ENCODE results near the gene NRROS.

The NRROS gene

DNA sequence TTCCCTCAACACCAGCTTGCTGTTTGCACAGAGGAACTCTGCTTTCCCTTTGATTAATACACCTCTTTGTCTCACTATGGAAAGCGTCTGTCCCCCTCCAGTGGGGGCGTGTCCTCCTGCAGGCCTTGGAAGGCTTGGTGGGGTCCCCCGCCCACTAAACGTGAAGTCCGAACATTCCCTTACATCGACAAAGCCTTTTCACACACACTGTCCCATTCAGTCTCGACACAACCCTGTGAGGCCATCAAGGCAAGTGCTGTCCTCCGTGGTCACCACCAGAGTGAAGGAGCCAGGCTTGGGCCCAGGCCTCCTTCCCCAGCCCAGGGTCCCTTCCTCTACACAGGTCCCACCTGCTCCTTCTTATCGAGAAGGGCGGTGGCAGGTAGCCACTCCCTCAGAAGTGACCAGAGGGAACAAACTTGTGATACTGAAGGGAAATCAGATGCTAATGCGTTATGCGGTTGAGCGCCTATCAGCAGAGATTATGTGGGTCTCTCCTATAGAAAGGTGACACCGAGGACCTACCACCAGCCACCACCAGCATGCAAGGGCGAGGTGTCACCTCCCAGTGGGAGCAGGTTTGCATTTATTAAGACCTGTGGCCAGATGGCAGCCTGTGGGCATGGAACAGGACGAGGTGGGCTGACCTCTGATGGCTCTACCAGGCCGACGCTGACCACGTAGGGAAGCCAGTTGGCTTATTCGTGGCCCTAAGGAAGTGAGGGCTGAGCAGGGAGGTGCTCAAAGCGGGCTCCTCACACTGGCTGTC, 6.6 kb downstream of the NRROS start:
- in situ Hi-C loops (cut with HindIII; ENCODE audit: low sequenced_read_pairs): no loop called here

- in situ Hi-C loops (cut with HindIII; ENCODE audit: low sequenced_read_pairs): no loop called here
Observed at GRCh38 chr3:196646666-196647216, 7.2 kb downstream of the NRROS start.

DNA sequence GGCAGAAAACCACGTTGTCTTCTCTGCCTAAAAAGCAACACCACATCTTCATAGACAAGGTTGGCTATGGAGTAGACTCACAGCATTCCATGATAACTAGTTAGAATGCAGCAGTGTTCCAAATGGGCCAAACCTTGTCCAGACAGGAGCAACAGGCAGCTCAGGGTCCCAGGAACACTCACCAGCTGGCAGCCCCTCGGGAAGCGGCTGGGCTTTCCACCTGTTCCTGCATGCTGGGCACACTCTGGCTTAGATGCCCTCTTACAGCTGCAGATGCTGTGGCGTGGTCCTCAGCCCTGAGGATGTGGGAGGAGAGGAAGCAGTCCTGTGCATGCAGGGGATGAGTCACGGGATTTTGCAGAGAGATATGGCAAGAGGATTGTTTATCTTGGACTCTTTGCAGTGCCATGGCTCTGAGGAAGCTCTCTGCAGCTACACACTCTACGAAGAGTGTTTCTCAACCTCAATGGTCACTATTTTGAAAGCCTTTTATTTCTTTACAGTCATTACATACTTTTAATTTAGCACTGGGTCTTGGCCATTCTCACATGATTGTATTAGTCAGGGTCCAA, 11.3 kb downstream of the NRROS start:
- in situ Hi-C loops (cut with HindIII; ENCODE audit: low sequenced_read_pairs): no loop called here

GRCh38 chr3:196651819-196652218, 12.3 kb downstream of the NRROS start:
- in situ Hi-C loops (cut with HindIII; ENCODE audit: low sequenced_read_pairs): no loop called here

GRCh38 chr3:196652961-196653795, 13.7 kb downstream of the NRROS start:
- in situ Hi-C loops (cut with HindIII; ENCODE audit: low sequenced_read_pairs): no loop called here

GRCh38 chr3:196654006-196654734, 14.7 kb downstream of the NRROS start:
- in situ Hi-C loops (cut with HindIII; ENCODE audit: low sequenced_read_pairs): no loop called here

DNA sequence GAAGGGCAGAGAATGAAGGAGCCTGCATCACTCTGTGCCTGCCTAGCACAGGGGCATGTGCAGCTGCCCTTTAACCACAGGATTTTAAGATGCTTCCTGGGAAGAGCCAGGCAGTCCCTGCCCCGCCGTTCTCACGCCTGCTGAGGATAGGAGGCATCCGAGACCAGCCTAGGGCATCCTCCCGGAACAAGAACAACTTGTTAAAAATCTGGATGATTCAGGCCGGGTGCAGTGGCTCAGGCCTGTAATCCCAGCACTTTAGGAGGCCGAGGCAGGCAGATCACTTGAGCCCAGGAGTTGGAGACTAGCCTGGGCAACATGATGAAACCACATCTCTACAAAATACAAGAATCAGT, 15.2 kb downstream of the NRROS start:
- in situ Hi-C loops (cut with HindIII; ENCODE audit: low sequenced_read_pairs): no loop called here

DNA sequence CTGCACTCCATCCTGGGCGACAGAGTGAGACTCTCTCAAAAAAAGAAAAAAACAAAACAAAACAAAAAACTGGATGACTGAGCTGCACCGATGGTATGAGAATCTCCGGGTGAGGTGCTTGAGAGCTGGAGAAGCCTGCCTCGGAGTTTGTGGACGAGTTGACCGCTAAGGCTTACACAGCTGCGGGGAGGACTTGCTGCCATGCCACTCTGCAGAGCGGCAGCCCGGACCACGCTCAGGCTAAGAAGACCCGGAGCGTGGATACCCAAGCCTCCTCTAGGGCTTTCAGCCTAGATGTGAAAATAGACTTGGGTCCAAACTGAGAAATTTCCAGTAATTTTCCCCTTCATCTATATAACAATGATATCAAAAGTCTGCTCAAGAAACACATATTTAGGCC, 16.0 kb downstream of the NRROS start:
- in situ Hi-C loops (cut with HindIII; ENCODE audit: low sequenced_read_pairs): no loop called here

DNA sequence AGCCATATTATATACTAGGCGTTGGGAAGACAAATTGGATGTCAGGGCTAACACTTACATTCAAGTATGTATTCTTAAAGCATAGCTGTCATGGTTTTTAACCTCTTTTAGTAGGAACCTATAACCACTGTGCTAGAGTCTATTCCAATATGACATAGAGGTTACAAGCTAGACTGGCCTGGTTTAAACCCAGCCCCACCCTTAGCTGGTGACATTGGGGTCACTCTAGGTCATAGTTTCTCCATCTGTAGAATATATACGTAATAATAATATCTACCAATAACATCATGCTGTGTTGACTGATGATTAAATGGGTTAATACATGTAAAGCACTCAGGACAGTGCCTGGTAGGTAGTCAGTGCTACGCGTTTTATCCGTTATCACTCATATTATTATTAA, 16.7 kb downstream of the NRROS start:
- in situ Hi-C loops (cut with HindIII; ENCODE audit: low sequenced_read_pairs): no loop called here

- in situ Hi-C loops (cut with HindIII; ENCODE audit: low sequenced_read_pairs): no loop called here
Observed at GRCh38 chr3:196659901-196660351, 20.4 kb downstream of the NRROS start.

GRCh38 chr3:196660381-196661166, 21.1 kb downstream of the NRROS start:
- in situ Hi-C loops (cut with HindIII; ENCODE audit: low sequenced_read_pairs): no loop called here

- in situ Hi-C loops (cut with HindIII; ENCODE audit: low sequenced_read_pairs): no loop called here
Observed at GRCh38 chr3:196661400-196661799, 21.9 kb downstream of the NRROS start.

DNA sequence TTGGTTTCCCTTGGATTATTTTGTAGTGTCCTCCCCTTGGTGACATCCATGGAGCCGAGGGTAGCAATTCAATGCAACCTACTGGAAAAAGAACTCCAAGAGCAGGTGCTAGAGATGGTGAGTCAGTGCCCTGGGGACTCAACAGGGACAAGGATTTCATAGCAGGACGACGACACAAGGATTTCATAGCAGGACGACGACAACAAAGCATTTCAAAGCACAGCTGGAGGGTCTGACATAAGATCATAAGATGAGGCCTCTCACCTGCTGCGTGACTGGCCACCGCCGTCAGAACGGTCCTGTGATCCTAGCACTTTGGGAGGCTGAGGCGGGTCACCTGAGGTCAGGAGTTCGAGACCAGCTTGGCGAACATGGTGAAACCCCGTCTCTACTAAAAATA, 22.5 kb downstream of the NRROS start:
- in situ Hi-C loops (cut with HindIII; ENCODE audit: low sequenced_read_pairs): no loop called here

GRCh38 chr3:196662711-196663571, 23.4 kb downstream of the NRROS start:
- in situ Hi-C loops (cut with HindIII; ENCODE audit: low sequenced_read_pairs): no loop called here

- in situ Hi-C loops (cut with HindIII; ENCODE audit: low sequenced_read_pairs): no loop called here
Observed at GRCh38 chr3:196666001-196666867, 26.7 kb downstream of the NRROS start.

GRCh38 chr3:196667056-196667825, 27.7 kb downstream of the NRROS start:
- in situ Hi-C loops (cut with HindIII; ENCODE audit: low sequenced_read_pairs): no loop called here

DNA sequence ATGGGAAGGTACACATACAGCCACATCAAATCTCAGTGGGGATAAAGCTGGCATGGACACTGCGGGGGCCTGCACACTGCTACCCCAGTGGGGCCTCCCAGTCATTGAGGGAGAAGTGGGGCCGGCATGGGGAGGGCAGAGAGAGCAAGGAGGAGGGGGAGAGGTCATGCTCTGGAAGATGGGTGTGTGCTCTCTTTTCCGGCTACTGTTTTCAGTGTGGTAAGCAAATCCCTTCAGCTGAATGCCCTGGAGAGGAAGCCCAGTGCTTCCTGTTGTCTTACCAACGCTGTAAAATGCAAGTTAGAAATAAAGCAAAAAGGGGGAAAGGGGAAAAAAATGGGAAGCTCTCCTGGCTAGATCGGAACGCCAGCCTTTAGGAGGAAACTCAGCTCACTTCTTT, 30.8 kb downstream of the NRROS start:
- in situ Hi-C loops (cut with HindIII; ENCODE audit: low sequenced_read_pairs): no loop called here

Measured in DLD1 (cell line).